GM21825 (cell line): ENCODE results near the gene UROC1.

Source experiments
- ATAC-seq: cut with Tn5 transposase; IDR thresholded peaks from one replicate; pipeline ENCODE4 v1.9.1; 2021; ENCODE audit warnings: mild to moderate bottlenecking, moderate library complexity; ENCODE audit not compliant: unreplicated experiment

UROC1 gene

GRCh38 chr3:126497956-126498355 is 19.6 kb downstream of the UROC1 start:
- no peak for ATAC-seq

- no peak for ATAC-seq
These were observed 20.4 kb downstream of the UROC1 start for GRCh38 chr3:126496894-126497850.

- no peak for ATAC-seq
These were observed 21.8 kb downstream of the UROC1 start for GRCh38 chr3:126495786-126496185.

GRCh38 chr3:126494970-126495230 is 22.7 kb downstream of the UROC1 start:
- no peak for ATAC-seq

GRCh38 chr3:126494204-126494969 is 23.2 kb downstream of the UROC1 start:
- ATAC-seq, result no peak

- no peak for ATAC-seq
These were observed 23.8 kb downstream of the UROC1 start for GRCh38 chr3:126493739-126494138.

GRCh38 chr3:126493051-126493450 is 24.5 kb downstream of the UROC1 start:
- no peak for ATAC-seq

GRCh38 chr3:126491221-126492013 is 26.2 kb downstream of the UROC1 start:
- no peak for ATAC-seq

- no peak for ATAC-seq
These were observed 27.0 kb downstream of the UROC1 start for GRCh38 chr3:126490619-126491018.

GRCh38 chr3:126488886-126489569 is 28.5 kb downstream of the UROC1 start:
- no peak for ATAC-seq

GRCh38 chr3:126488185-126488584 is 29.4 kb downstream of the UROC1 start:
- no peak for ATAC-seq

GRCh38 chr3:126487151-126487771 is 30.3 kb downstream of the UROC1 start:
- no peak for ATAC-seq

- no peak for ATAC-seq
These were observed 31.2 kb downstream of the UROC1 start for GRCh38 chr3:126486360-126486847.

GRCh38 chr3:126485956-126486355 is 31.6 kb downstream of the UROC1 start:
- no peak for ATAC-seq

- ATAC-seq, result no peak
These were observed 32.2 kb downstream of the UROC1 start for GRCh38 chr3:126485176-126485897.

- no peak for ATAC-seq
These were observed 32.9 kb downstream of the UROC1 start for GRCh38 chr3:126484662-126485061.

- no peak for ATAC-seq
These were observed 33.4 kb downstream of the UROC1 start for GRCh38 chr3:126484148-126484547.

- ATAC-seq, result no peak
These were observed 34.2 kb downstream of the UROC1 start for GRCh38 chr3:126483321-126483761.

- no peak for ATAC-seq
These were observed 34.9 kb downstream of the UROC1 start for GRCh38 chr3:126482503-126483255.
